ENCODE measurements around the gene RNF145.

- TF ChIP-seq, protein P1, sequence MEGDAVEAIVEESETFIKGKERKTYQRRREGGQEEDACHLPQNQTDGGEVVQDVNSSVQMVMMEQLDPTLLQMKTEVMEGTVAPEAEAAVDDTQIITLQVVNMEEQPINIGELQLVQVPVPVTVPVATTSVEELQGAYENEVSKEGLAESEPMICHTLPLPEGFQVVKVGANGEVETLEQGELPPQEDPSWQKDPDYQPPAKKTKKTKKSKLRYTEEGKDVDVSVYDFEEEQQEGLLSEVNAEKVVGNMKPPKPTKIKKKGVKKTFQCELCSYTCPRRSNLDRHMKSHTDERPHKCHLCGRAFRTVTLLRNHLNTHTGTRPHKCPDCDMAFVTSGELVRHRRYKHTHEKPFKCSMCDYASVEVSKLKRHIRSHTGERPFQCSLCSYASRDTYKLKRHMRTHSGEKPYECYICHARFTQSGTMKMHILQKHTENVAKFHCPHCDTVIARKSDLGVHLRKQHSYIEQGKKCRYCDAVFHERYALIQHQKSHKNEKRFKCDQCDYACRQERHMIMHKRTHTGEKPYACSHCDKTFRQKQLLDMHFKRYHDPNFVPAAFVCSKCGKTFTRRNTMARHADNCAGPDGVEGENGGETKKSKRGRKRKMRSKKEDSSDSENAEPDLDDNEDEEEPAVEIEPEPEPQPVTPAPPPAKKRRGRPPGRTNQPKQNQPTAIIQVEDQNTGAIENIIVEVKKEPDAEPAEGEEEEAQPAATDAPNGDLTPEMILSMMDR (IDR thresholded peaks at IDR 0.05): no peak
- no peak for TF ChIP-seq ZFX (IDR thresholded peaks at IDR 0.05; ENCODE audit: borderline replicate concordance)
These were observed 53.4 kb downstream of the RNF145 start for GRCh38 chr5:159155960-159156359.
